HEK293 (cell line): ENCODE data around the gene PREX1.
"Not testable (repeated sequence)": the region's sequence is repeated elsewhere in the genome, so short reads cannot be mapped to it uniquely, and the experiment has no call there.

Source experiments
- CTCF ChIA-PET: fragments of 350-600 bp; formaldehyde crosslinking; extraction: SDS; loops from one replicate; lab custom pipeline; 2021; ENCODE audit warnings: antibody characterized with exemption; lab: Yijun Ruan, JAX
- POLR2A ChIA-PET: fragments of 300-600 bp; formaldehyde crosslinking; extraction: SDS; loops from one replicate; lab custom pipeline; 2020; ENCODE audit warnings: antibody characterized with exemption, inconsistent platforms; lab: Yijun Ruan, JAX
- H3K27ac ChIP-seq: fragments of 200-500 bp; sonication (Bioruptor generic); 2 replicates; pipeline ENCODE4 v1.5.1; 2014; ENCODE audit warnings: low read depth, low read length, control low read depth, inconsistent platforms; ENCODE audit errors: extremely low read depth
- H3K36me3 ChIP-seq, 2 experiments: fragments of 200-500 bp in 1 of 2; sonication (Bioruptor generic) in 1 of 2; 1 replicate in 1 of 2; 2 replicates in 1 of 2; pipeline ENCODE4 v1.5.1; 2014 to 2017; ENCODE audit warnings: inconsistent platforms in 2 of 2, low read length in 2 of 2; ENCODE audit not compliant: control insufficient read depth in 2 of 2, insufficient read depth in 1 of 2
- H3K4me1 ChIP-seq: fragments of 200-500 bp; sonication (Bioruptor generic); 2 replicates; pipeline ENCODE4 v1.5.1; 2014; ENCODE audit warnings: mild to moderate bottlenecking, low read length, inconsistent platforms; ENCODE audit not compliant: control insufficient read depth, insufficient read depth
- H3K4me3 ChIP-seq: 2 replicates; pipeline ENCODE4 v1.5.1; 2011; ENCODE audit warnings: low read depth, mild to moderate bottlenecking, control low read depth, low read length, moderate library complexity
- H3K9me3 ChIP-seq: fragments of 200-500 bp; sonication (Bioruptor generic); 2 replicates; pipeline ENCODE4 v1.5.1; 2014; ENCODE audit warnings: low read depth, low read length, inconsistent platforms; ENCODE audit not compliant: control insufficient read depth, insufficient read depth
- ZBTB17 ChIP-seq: fragments of 450-650 bp; formaldehyde crosslinking; IDR thresholded peaks from 2 replicates; pipeline ENCODE4 v1.5.1; 2016; ENCODE audit warnings: missing biosample characterization, missing genetic modification characterization
- ZBTB20 ChIP-seq: fragments of 450-650 bp; formaldehyde crosslinking; IDR thresholded peaks from 2 replicates; pipeline ENCODE4 v1.5.1; 2016; ENCODE audit warnings: missing biosample characterization, missing genetic modification characterization
- ZNF10 ChIP-seq: fragments of 450-650 bp; formaldehyde crosslinking; IDR thresholded peaks from 2 replicates; pipeline ENCODE4 v1.5.1; 2017; ENCODE audit warnings: missing biosample characterization, missing genetic modification characterization
- ZNF202 ChIP-seq: fragments of 450-650 bp; formaldehyde crosslinking; IDR thresholded peaks from 2 replicates; pipeline ENCODE4 v1.5.1; 2016; ENCODE audit warnings: missing biosample characterization, missing genetic modification characterization, borderline replicate concordance
- ZNF223 ChIP-seq: fragments of 450-650 bp; formaldehyde crosslinking; IDR thresholded peaks from 2 replicates; pipeline ENCODE4 v1.5.1; 2016; ENCODE audit warnings: missing biosample characterization, missing genetic modification characterization
- ZNF433 ChIP-seq: fragments of 450-650 bp; formaldehyde crosslinking; IDR thresholded peaks from 2 replicates; pipeline ENCODE4 v1.5.1; 2016; ENCODE audit warnings: missing biosample characterization, missing genetic modification characterization, low read depth
- ZNF449 ChIP-seq: fragments of 450-650 bp; formaldehyde crosslinking; IDR thresholded peaks from 2 replicates; pipeline ENCODE4 v1.5.1; 2017; ENCODE audit warnings: missing biosample characterization, mild to moderate bottlenecking, missing genetic modification characterization, moderate library complexity
- ZNF830 ChIP-seq: fragments of 450-650 bp; IDR thresholded peaks from 2 replicates; pipeline ENCODE4 v1.5.0; 2018; ENCODE audit warnings: missing biosample characterization, missing genetic modification characterization, low read depth, mild to moderate bottlenecking, moderate library complexity
- ZNF837 ChIP-seq: fragments of 450-650 bp; formaldehyde crosslinking; IDR thresholded peaks from 2 replicates; pipeline ENCODE4 v1.5.1; 2016; ENCODE audit warnings: missing biosample characterization, missing genetic modification characterization
- TF ChIP-seq, protein P1 (sequence below): fragments of 450-650 bp; formaldehyde crosslinking; IDR thresholded peaks from 2 replicates; pipeline ENCODE4 v1.5.1; 2016; ENCODE audit warnings: missing biosample characterization, missing genetic modification characterization, borderline replicate concordance
- TF ChIP-seq, protein P2 (sequence below): fragments of 450-650 bp; formaldehyde crosslinking; IDR thresholded peaks from 2 replicates; pipeline ENCODE4 v1.5.1; 2016; ENCODE audit warnings: missing biosample characterization, missing genetic modification characterization, borderline replicate concordance

Gene PREX1

GRCh38 chr20:48599748-48600469 is 227.9 kb downstream of the PREX1 start:
- H3K27ac ChIP-seq = no peak overlapping the region
- H3K4me1 ChIP-seq = no peaks in the 10 kb centered on the region
- POLR2A ChIA-PET = no interaction called here
- H3K4me3 ChIP-seq = no peak overlapping the region
- H3K9me3 ChIP-seq = no peaks in the 10 kb centered on the region
- TF ChIP-seq ZNF433 (tag by site-specific recombination) = no peak
- no peak for TF ChIP-seq ZBTB20 (tag by site-specific recombination)
- TF ChIP-seq ZNF830 = no peak
- TF ChIP-seq ZBTB17 = no peak
- TF ChIP-seq ZNF449 (tag by site-specific recombination) = no peak
- no peaks in the 10 kb centered on the region for H3K36me3 ChIP-seq
- CTCF ChIA-PET = no interaction called here

GRCh38 chr20:48599106-48599747 is 228.6 kb downstream of the PREX1 start:
- H3K36me3 ChIP-seq = no peaks in the 10 kb centered on the region
- TF ChIP-seq, protein P1, sequence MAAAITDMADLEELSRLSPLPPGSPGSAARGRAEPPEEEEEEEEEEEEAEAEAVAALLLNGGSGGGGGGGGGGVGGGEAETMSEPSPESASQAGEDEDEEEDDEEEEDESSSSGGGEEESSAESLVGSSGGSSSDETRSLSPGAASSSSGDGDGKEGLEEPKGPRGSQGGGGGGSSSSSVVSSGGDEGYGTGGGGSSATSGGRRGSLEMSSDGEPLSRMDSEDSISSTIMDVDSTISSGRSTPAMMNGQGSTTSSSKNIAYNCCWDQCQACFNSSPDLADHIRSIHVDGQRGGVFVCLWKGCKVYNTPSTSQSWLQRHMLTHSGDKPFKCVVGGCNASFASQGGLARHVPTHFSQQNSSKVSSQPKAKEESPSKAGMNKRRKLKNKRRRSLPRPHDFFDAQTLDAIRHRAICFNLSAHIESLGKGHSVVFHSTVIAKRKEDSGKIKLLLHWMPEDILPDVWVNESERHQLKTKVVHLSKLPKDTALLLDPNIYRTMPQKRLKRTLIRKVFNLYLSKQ (tag by site-specific recombination) = no peak
- TF ChIP-seq ZNF202 (tag by site-specific recombination) = no peak
- TF ChIP-seq ZNF10 = no peak
- no peak for TF ChIP-seq ZNF837 (tag by site-specific recombination)
- no peak for TF ChIP-seq ZNF223 (tag by site-specific recombination)
- TF ChIP-seq, protein P2, sequence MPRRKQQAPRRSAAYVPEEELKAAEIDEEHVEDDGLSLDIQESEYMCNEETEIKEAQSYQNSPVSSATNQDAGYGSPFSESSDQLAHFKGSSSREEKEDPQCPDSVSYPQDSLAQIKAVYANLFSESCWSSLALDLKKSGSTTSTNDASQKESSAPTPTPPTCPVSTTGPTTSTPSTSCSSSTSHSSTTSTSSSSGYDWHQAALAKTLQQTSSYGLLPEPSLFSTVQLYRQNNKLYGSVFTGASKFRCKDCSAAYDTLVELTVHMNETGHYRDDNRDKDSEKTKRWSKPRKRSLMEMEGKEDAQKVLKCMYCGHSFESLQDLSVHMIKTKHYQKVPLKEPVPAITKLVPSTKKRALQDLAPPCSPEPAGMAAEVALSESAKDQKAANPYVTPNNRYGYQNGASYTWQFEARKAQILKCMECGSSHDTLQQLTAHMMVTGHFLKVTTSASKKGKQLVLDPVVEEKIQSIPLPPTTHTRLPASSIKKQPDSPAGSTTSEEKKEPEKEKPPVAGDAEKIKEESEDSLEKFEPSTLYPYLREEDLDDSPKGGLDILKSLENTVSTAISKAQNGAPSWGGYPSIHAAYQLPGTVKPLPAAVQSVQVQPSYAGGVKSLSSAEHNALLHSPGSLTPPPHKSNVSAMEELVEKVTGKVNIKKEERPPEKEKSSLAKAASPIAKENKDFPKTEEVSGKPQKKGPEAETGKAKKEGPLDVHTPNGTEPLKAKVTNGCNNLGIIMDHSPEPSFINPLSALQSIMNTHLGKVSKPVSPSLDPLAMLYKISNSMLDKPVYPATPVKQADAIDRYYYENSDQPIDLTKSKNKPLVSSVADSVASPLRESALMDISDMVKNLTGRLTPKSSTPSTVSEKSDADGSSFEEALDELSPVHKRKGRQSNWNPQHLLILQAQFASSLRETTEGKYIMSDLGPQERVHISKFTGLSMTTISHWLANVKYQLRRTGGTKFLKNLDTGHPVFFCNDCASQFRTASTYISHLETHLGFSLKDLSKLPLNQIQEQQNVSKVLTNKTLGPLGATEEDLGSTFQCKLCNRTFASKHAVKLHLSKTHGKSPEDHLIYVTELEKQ = no peak
- no peak overlapping the region for H3K4me3 ChIP-seq
- H3K4me1 ChIP-seq = no peaks in the 10 kb centered on the region
- ChIA-PET POLR2A (no interaction called here), CTCF (no interaction called here)
- H3K27ac ChIP-seq = no peak overlapping the region
- H3K9me3 ChIP-seq = no peaks in the 10 kb centered on the region

DNA sequence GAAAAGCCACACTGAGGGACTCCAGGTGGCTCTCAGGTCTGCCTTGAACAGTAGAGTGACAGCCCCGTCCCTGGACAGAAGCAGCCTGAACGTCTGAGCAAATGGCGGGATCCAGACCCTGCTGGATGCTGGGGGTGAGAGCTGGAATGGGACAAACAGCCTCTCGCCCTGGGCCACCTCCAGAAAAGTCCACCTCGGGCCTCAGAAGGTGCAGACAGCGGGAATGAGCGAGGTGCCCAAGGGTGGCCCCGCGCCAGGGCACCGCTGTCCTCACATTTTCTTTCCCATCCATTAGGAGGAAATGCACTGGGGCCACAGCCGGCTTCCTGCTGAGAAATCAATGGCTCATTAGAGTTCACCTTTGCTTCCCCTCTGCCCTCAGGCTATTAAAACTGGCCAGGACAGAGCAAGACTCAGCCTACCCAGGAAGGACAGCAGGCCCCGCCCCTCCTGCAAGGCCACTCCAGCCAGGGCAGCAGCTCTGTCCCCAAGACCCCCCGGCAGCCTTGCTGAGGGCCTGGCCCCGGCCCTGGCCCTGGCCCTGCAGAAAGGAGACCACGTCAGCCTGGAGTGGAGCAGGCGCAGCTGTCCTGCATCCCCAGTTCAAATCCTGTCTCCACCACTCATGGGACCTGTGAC is 229.4 kb downstream of the PREX1 start:
- H3K27ac ChIP-seq, H3K36me3 ChIP-seq, CTCF ChIA-PET, H3K4me1 ChIP-seq, H3K4me3 ChIP-seq, POLR2A ChIA-PET, H3K9me3 ChIP-seq: not testable (repeated sequence)
